ENCODE results near the gene C2CD2. TPM values are rescaled to one million over a fixed set of nuclear protein-coding genes. Genes with fewer than 3 reads are reported as not detected.
"Not testable (repeated sequence)": the region's sequence is repeated elsewhere in the genome, so short reads cannot be mapped to it uniquely, and the experiment has no call there.

C2CD2 gene
- total RNA-seq, 1 donor from 2014 or later, result 18.1 TPM

DNA sequence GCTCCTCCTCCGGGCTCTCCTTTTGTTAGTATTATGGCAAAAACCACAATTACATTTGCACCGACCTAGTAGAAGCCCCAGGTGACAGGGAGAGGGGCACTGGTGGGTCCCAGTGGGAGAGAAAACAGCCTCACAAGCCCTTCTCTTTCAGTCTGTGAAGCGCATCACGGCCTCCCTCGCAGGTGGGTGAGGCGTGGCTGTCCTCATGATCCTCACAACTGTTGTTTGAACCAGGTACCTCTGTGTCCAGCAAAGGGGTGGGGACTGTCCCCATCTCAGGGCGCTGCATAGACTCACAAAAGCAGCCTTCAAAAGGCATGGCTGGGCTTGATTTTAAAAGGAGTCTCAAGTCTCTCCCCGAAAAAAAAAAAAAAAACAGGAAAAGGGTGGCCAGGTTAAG, 7.9 kb upstream of the C2CD2 start:
- Mint-ChIP-seq H3K36me3 (ENCODE audit: low read depth) (no peaks in the 10 kb centered on the region), H3K4me3 (ENCODE audit: unreplicated experiment) (no peak overlapping the region), H3K27me3 (ENCODE audit: low read depth) (peaks cover 11% of the 10 kb centered on the region), H3K9me3 (ENCODE audit: low read depth) (no peaks in the 10 kb centered on the region), H3K4me1 (ENCODE audit: low read depth) (peaks cover 28% of the 10 kb centered on the region), H3K27ac (ENCODE audit: unreplicated experiment) (no peak overlapping the region)
- DNase-seq (ENCODE audit: low spot score), result peak; percentile 32
- TF ChIP-seq CTCF (IDR thresholded peaks at IDR 0.05), result no peak

DNA sequence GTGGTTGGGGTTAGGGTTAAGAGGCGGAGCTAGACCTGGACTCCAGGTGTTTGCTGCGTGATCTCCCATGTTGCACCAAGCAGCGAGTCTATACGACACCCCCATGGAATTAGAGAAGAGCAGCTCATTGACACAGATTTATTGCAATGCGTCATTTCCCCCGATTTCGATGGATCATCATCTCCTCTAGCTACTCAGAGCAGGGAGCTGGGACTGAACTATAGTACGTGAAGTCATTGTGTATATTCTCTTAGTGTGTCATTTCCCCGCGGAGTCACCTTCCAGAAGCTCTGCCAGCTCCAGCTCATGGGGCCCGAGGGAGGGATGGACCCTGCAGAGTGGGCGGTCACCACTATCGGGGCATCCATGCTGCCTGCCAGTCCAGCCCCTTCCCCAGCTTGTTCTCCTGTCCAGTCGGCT, 7.5 kb upstream of the C2CD2 start:
- H3K9me3 Mint-ChIP-seq (ENCODE audit: low read depth), result no peaks in the 10 kb centered on the region
- no peak overlapping the region for H3K27ac Mint-ChIP-seq (ENCODE audit: unreplicated experiment)
- H3K27me3 Mint-ChIP-seq (ENCODE audit: low read depth), result peaks cover 11% of the 10 kb centered on the region
- H3K4me1 Mint-ChIP-seq (ENCODE audit: low read depth), result peaks cover 32% of the 10 kb centered on the region
- TF ChIP-seq CTCF (IDR thresholded peaks at IDR 0.05), result no peak
- H3K4me3 Mint-ChIP-seq (ENCODE audit: unreplicated experiment), result no peak overlapping the region
- no peaks in the 10 kb centered on the region for H3K36me3 Mint-ChIP-seq (ENCODE audit: low read depth)
- peak; percentile 54 for DNase-seq (ENCODE audit: low spot score)

- Mint-ChIP-seq H3K4me3 (ENCODE audit: unreplicated experiment) (no peak overlapping the region), H3K9me3 (ENCODE audit: low read depth) (no peaks in the 10 kb centered on the region), H3K36me3 (ENCODE audit: low read depth) (no peaks in the 10 kb centered on the region), H3K4me1 (ENCODE audit: low read depth) (peaks cover 27% of the 10 kb centered on the region), H3K27me3 (ENCODE audit: low read depth) (peaks cover 11% of the 10 kb centered on the region), H3K27ac (ENCODE audit: unreplicated experiment) (no peak overlapping the region)
- no peak for TF ChIP-seq CTCF (IDR thresholded peaks at IDR 0.05)
- DNase-seq (ENCODE audit: low spot score), result peak; percentile 36
Measured at GRCh38 chr21:41960386-41960785, 6.6 kb upstream of the C2CD2 start.

GRCh38 chr21:41959697-41960096, 5.9 kb upstream of the C2CD2 start:
- peak; percentile 28 for DNase-seq (ENCODE audit: low spot score)
- peaks cover 27% of the 10 kb centered on the region for H3K4me1 Mint-ChIP-seq (ENCODE audit: low read depth)
- H3K9me3 Mint-ChIP-seq (ENCODE audit: low read depth); H3K27me3 Mint-ChIP-seq (ENCODE audit: low read depth); H3K27ac Mint-ChIP-seq (ENCODE audit: unreplicated experiment); H3K36me3 Mint-ChIP-seq (ENCODE audit: low read depth); H3K4me3 Mint-ChIP-seq (ENCODE audit: unreplicated experiment): not testable (repeated sequence)

- H3K4me1 Mint-ChIP-seq (ENCODE audit: low read depth), result peaks cover 27% of the 10 kb centered on the region
- peaks cover 3% of the 10 kb centered on the region for H3K27me3 Mint-ChIP-seq (ENCODE audit: low read depth)
- H3K9me3 Mint-ChIP-seq (ENCODE audit: low read depth), result no peaks in the 10 kb centered on the region
- no peaks in the 10 kb centered on the region for H3K36me3 Mint-ChIP-seq (ENCODE audit: low read depth)
- no peak for TF ChIP-seq CTCF (IDR thresholded peaks at IDR 0.05)
- no peak overlapping the region for H3K4me3 Mint-ChIP-seq (ENCODE audit: unreplicated experiment)
- no peak overlapping the region for H3K27ac Mint-ChIP-seq (ENCODE audit: unreplicated experiment)
- DNase-seq (ENCODE audit: low spot score), result peak; percentile 88
Measured at GRCh38 chr21:41958886-41959563, 5.2 kb upstream of the C2CD2 start.

Data from chondrocyte (in vitro differentiated cells).